HG03135 (cell line): ENCODE results near the gene RDH16.
"Not testable (repeated sequence)": the region's sequence is repeated elsewhere in the genome, so short reads cannot be mapped to it uniquely, and the experiment has no call there.

Experiments
- ATAC-seq: cut with Tn5 transposase; IDR thresholded peaks from one replicate; pipeline ENCODE4 v1.9.1; 2021; ENCODE audit warnings: mild to moderate bottlenecking, moderate library complexity; ENCODE audit not compliant: unreplicated experiment

The RDH16 gene

DNA sequence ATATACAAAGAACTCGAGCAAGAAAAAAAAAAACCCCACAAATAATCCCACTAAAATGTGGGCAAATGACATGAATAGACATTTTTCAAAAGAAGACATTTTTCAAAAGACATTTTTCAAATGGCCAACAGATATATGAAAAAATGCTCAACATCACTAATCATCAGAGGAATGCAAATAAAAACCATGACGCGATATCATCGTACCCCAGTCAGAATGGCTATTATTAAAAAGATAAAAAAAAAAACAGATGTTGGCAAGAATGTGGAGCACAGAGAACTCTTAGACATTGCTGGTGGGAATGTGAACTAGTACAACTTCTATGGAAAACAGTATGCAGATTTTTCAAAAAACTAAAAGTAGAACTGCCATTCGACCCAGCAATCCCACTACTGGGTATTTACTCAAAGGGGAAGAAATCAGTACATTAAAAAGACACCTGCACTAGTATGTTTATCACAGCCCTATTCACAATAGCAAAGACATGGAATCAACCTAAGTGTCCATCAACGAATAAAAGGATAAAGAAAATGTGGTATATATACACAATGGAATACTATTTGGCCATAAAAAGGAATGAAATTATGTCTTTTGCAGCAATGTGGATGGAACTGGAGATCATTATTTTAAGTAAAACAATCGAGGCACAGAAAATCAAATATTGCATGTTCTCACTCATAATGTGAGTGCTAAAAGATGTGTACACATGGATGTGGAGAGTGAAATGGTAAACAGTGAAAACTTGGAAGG, 32.6 kb upstream of the RDH16 start:
- ATAC-seq = no peak

GRCh38 chr12:56988207-56988739, 30.9 kb upstream of the RDH16 start:
- ATAC-seq = no peak

DNA sequence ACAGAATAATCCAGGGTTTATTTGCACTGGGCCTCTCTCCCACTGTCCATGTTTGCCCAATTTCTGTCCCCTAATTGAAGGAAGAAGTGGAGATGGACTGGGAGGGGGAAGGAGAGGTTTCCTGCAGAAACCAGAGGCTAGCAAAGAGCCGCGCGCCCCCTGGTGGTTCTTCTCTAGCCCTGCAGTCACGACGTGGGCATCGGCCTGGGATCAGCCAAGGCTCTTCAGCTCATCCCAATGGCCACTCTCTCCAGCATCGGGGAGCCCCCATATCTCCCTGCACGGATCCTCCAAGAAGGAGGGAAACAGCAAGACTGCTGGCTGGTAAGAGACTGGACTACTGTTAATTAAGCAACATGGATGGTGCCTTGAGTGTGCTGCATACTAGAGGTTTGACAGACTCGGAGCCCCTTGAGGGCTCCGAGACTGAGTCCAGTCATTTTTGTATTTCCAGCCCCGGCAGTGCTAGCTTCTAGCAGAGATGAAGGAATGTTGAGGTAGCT, 30.2 kb upstream of the RDH16 start:
- ATAC-seq = no peak

GRCh38 chr12:56987011-56987410, 29.6 kb upstream of the RDH16 start:
- ATAC-seq = no peak

GRCh38 chr12:56985714-56986113, 28.3 kb upstream of the RDH16 start:
- ATAC-seq = not testable (repeated sequence)

DNA sequence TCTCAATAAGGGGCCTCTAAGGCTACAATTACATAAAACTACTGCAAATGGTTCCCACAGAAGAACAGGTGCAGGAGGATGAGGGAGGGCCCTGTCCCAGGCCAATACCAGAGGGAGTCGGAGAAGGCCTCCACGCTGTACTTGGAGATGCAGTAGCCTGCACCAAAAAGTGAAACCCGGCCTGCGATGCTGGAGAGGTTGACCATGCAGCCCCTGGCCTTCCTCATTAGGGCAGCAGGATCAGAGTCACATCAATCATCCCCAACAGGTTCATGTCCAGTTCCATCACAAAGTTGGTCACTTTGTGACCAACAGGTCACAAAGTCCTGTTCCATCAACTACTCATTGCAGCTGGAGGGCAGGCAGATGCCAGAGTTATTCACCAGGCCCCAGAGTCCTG, 26.0 kb upstream of the RDH16 start:
- ATAC-seq = no peak

DNA sequence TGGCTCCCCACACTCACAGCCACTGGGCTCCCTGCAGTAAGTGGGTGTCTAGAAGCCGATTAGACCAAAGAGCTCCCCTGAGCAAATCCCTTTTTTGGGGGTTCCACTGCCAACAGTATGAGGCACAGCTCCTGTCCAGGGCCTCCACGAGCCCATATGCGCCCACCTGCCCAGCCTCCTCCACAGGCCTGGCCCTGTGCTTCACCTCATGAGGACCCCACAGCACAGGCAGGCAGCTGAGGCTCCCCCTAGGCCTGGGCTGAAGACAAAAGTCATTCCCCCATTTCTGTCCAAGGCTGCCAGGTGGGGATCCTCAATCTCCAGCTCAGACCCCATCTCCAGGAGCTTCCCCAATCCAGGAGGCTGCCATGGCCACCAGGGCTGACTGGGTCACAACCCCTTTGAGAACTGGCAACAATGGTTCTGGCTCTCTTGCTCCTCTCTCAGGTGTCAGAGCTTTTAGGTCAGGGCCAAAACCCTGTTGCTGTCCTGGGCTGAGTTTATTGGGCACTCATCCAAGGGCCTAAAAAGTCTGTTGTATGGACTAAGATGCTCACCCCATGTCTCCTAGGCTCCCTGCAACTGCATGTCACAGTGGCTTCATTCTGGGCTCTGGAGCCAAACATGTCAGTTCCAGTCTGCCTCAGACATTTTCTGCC, 25.3 kb upstream of the RDH16 start:
- not testable (repeated sequence) for ATAC-seq

GRCh38 chr12:56980941-56981530, 23.6 kb upstream of the RDH16 start:
- no peak for ATAC-seq

GRCh38 chr12:56980268-56980667, 22.9 kb upstream of the RDH16 start:
- ATAC-seq = no peak

- no peak for ATAC-seq
Measured at GRCh38 chr12:56979628-56980027, 22.2 kb upstream of the RDH16 start.

GRCh38 chr12:56978397-56979138, 21.2 kb upstream of the RDH16 start:
- no peak for ATAC-seq

DNA sequence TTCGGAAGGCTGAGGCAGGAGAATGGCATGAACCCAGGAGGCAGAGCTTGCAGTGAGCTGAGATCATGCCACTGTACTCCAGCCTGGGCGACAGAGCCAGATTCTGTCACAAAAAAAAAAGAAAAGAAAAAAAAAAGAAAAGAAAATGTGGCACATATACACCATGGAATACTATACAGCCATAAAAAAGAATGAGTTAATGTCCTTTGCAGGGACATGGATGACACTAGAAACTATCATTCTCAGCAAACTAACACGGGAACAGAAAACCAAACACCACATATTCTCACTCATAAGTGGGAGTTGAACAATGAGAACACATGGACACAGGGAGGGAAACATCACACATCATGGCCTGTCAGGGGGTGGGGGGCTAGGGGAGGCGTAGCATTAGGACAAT, 20.0 kb upstream of the RDH16 start:
- ATAC-seq = not testable (repeated sequence)

DNA sequence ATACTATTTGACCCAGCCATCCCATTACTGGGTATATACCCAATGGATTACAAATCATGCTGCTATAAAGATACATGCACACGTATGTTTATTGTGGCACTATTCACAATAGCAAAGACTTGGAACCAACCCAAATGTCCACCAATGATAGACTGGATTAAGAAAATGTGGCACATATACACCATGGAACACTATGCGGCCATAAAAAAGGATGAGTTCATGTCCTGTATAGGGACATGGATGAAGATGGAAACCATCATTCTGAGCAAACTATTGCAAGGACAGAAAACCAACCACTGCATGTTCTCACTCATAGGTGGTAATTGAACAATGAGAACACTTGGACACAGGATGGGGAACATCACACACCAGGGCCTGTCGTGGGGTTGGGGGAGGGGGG, 16.8 kb upstream of the RDH16 start:
- ATAC-seq = not testable (repeated sequence)

DNA sequence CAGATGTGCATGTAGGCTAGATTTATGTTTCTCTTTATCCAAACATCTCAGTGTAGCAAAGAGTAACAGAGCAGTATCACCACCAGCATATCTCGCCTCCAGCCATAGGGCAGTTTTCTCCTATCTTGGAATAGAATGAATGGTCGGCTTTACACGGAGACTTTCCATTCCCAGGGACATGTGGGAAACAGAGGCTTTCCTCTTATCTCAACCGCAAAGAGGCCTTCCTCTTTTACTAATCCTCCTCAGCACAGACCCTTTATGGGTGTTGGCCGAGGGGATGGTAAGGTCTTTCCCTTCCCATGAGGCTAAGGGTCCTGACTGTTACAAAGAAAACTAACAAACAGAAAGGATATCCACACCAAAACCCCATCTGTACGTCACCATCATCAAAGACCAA, 11.5 kb upstream of the RDH16 start:
- ATAC-seq = not testable (repeated sequence)

- ATAC-seq = not testable (repeated sequence)
Measured at GRCh38 chr12:56965997-56966642, 8.7 kb upstream of the RDH16 start.

DNA sequence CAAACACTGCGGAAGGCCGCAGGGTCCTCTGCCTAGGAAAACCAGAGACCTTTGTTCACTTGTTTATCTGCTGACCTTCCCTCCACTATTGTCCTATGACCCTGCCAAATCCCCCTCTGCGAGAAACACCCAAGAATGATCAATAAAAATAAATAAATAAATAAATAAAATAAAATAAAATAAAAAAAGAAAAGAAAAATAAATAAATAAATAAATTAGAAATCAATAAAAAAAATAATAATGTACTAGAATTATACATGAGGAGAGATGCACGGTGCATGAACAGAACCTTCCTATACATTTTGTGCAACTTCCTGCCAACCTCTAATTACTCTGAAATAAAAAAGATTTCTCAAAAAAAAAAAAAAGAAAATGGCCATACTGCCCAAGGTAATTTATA, 7.7 kb upstream of the RDH16 start:
- not testable (repeated sequence) for ATAC-seq

DNA sequence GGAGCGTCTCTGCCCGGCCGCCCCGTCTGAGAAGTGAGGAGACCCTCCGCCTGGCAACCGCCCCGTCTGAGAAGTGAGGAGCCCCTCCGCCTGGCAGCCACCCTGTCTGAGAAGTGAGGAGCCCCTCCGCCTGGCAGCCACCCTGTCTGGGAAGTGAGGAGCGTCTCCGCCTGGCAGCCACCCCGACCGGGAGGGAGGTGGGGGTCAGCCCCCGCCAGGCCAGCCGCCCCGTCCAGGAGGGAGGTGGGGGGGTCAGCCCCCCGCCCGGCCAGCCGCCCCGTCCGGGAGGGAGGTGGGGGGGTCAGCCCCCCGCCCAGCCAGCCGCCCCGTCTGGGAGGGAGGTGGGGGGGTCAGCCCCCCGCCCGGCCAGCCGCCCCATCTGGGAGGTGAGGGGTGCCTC, 6.1 kb upstream of the RDH16 start:
- ATAC-seq = not testable (repeated sequence)

- not testable (repeated sequence) for ATAC-seq
Measured at GRCh38 chr12:56962247-56962646, 4.8 kb upstream of the RDH16 start.

GRCh38 chr12:56958422-56958821, 1.0 kb upstream of the RDH16 start:
- no peak for ATAC-seq

DNA sequence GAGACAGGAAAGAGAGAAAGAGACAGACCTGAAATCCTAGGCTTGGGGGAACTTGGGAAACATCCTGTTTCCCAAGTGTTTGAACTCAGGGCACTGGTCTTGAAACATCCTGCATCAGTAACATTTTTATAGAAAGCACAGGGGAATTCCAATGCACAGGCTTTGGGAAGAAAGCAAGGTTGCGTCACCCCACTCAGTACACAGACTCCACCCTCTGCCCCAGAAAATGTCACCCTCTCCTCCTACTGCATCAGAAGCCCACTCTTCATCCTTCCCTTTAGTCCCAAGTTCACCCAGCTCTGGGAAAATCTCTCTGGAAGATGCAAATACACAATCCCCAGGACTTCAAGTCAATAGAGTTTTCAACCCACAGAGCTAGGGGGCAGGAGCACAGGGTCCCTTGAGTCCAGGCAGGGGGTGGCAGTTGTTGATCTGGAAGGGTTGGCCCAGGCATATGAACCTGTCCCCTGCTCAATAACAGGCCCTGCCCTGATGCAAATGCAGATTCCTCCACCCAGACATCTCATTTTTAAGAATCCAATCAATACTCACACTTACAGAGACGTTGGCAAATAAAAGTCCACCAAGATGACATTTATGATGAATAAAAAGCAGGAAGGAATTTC, 1.7 kb downstream of the RDH16 start:
- ATAC-seq = no peak
